Activated CD8-positive, alpha-beta memory T cell treated with anti-CD3 and anti-CD28 coated beads for 4 hours (primary cell): Measurements from ENCODE around the gene ANKRD33.

Source experiments
- DNase-seq, 2 donors: peaks; one replicate each; pipeline ENCODE4 v3.0.0-alpha.2; 2020; ENCODE audit warnings: low read depth in 2 of 2

ANKRD33 gene

GRCh38 chr12:51860986-51861385, 26.9 kb upstream of the ANKRD33 start:
- no peak for DNase-seq

- no peak for DNase-seq
These were observed 25.0 kb upstream of the ANKRD33 start for GRCh38 chr12:51862947-51863346.

- no peak for DNase-seq
These were observed 24.5 kb upstream of the ANKRD33 start for GRCh38 chr12:51863363-51863932.

- no peak for DNase-seq
These were observed 23.7 kb upstream of the ANKRD33 start for GRCh38 chr12:51863933-51864832.

- no peak for DNase-seq
These were observed 22.9 kb upstream of the ANKRD33 start for GRCh38 chr12:51864833-51865670.

- DNase-seq, result no peak
These were observed 22.1 kb upstream of the ANKRD33 start for GRCh38 chr12:51865757-51866270.

- no peak for DNase-seq
These were observed 21.6 kb upstream of the ANKRD33 start for GRCh38 chr12:51866324-51866723.

GRCh38 chr12:51866762-51867161, 21.1 kb upstream of the ANKRD33 start:
- no peak for DNase-seq

GRCh38 chr12:51867371-51867770, 20.5 kb upstream of the ANKRD33 start:
- DNase-seq, result no peak

GRCh38 chr12:51867796-51868428, 20.0 kb upstream of the ANKRD33 start:
- DNase-seq, result no peak

- no peak for DNase-seq
These were observed 18.9 kb upstream of the ANKRD33 start for GRCh38 chr12:51868821-51869495.

GRCh38 chr12:51869496-51869865, 18.4 kb upstream of the ANKRD33 start:
- no peak for DNase-seq

- no peak for DNase-seq
These were observed 18.0 kb upstream of the ANKRD33 start for GRCh38 chr12:51869931-51870330.

GRCh38 chr12:51870504-51870903, 17.4 kb upstream of the ANKRD33 start:
- no peak for DNase-seq

GRCh38 chr12:51871126-51871525, 16.8 kb upstream of the ANKRD33 start:
- DNase-seq, result no peak

- no peak for DNase-seq
These were observed 15.8 kb upstream of the ANKRD33 start for GRCh38 chr12:51871918-51872688.

GRCh38 chr12:51872689-51872981, 15.3 kb upstream of the ANKRD33 start:
- DNase-seq, result no peak

- DNase-seq, result no peak
These were observed 14.5 kb upstream of the ANKRD33 start for GRCh38 chr12:51873251-51873994.

- DNase-seq, result no peak
These were observed 13.9 kb upstream of the ANKRD33 start for GRCh38 chr12:51874000-51874399.

GRCh38 chr12:51874486-51874885, 13.4 kb upstream of the ANKRD33 start:
- no peak for DNase-seq
